ENCODE measurements around the gene SLC2A1.

SLC2A1 gene

DNA sequence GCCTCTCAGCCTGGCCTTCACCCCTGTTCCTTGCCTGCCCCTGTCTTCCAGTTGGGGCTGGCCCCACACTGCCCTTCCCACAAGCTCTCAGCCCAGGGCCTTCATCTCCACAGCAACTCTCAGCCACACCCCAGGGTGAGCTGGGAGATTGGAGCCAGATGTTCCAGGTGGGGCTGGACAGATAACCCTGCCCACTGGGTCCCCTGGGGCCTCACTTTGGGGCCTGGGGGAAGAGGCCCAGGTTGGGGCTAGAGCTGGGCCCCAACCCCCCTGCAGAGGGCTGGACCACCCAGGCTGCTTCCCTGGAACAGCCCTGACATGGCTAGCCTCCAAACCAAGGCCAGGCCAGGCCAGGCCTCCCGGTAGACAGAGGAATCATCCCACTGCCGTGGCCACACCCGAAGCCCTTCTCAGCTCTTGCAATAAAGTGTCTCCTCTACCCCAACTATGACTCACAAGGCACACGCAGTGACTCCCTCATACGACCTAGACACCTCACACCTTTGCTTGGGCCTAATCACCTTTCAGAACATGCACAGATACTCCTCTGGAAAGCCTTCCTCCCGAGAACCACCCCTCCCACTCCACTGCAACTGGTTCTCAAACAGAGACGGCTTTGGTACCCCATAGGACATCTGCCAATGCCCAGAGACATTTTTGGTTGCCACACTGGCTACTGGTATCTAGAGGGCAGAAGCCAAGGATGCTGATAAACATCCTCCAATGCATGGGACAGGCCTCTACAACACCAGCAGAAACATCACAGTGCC, 22.2 kb downstream of the SLC2A1 start:
- peaks cover 88% of the 10 kb centered on the region for H3K4me1 ChIP-seq (ENCODE audit: insufficient read depth, poor library complexity, severe bottlenecking)
- peak overlapping the region; percentile 99 for H3K27ac ChIP-seq (ENCODE audit: poor library complexity, severe bottlenecking)
- ATAC-seq (ENCODE audit: low read depth), result peak; percentile 64
- no peaks in the 10 kb centered on the region for H3K27me3 ChIP-seq (ENCODE audit: insufficient read depth, poor library complexity, severe bottlenecking)
- TF ChIP-seq, protein P1, sequence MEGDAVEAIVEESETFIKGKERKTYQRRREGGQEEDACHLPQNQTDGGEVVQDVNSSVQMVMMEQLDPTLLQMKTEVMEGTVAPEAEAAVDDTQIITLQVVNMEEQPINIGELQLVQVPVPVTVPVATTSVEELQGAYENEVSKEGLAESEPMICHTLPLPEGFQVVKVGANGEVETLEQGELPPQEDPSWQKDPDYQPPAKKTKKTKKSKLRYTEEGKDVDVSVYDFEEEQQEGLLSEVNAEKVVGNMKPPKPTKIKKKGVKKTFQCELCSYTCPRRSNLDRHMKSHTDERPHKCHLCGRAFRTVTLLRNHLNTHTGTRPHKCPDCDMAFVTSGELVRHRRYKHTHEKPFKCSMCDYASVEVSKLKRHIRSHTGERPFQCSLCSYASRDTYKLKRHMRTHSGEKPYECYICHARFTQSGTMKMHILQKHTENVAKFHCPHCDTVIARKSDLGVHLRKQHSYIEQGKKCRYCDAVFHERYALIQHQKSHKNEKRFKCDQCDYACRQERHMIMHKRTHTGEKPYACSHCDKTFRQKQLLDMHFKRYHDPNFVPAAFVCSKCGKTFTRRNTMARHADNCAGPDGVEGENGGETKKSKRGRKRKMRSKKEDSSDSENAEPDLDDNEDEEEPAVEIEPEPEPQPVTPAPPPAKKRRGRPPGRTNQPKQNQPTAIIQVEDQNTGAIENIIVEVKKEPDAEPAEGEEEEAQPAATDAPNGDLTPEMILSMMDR (IDR thresholded peaks at IDR 0.05; ENCODE audit: poor library complexity, severe bottlenecking), result no peak
- H3K36me3 ChIP-seq (ENCODE audit: low read depth), result peaks cover 88% of the 10 kb centered on the region
- H3K9me3 ChIP-seq (ENCODE audit: severe bottlenecking), result no peaks in the 10 kb centered on the region
- DNase-seq (ENCODE audit: low spot score), result peak; percentile 91
- no peak overlapping the region for H3K4me3 ChIP-seq (ENCODE audit: severe bottlenecking)

DNA sequence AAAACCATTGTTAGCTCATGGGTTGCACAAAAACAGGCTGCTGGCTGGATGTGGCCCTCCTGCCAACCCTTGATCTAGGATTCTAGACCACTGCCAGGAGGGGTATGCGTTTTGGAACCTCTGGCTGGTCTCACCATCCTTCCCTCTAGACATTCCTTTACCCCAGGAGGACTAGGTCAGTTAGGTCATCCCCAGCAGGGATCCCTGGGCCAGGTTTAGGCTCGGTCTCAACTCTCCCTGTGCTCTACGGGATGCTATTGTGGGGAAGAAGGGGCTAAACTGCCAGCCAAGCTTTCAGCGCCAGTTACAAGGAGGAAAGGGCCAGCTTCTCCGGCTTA, 22.7 kb downstream of the SLC2A1 start:
- Histone ChIP-seq H3K36me3 (ENCODE audit: low read depth) (peaks cover 88% of the 10 kb centered on the region), H3K27me3 (ENCODE audit: insufficient read depth, poor library complexity, severe bottlenecking) (no peaks in the 10 kb centered on the region), H3K9me3 (ENCODE audit: severe bottlenecking) (no peaks in the 10 kb centered on the region), H3K4me1 (ENCODE audit: insufficient read depth, poor library complexity, severe bottlenecking) (peaks cover 83% of the 10 kb centered on the region), H3K27ac (ENCODE audit: poor library complexity, severe bottlenecking) (peak overlapping the region; percentile 99), H3K4me3 (ENCODE audit: severe bottlenecking) (no peak overlapping the region)
- no peak for DNase-seq (ENCODE audit: low spot score)
- TF ChIP-seq, protein P1 (IDR thresholded peaks at IDR 0.05; ENCODE audit: poor library complexity, severe bottlenecking), result no peak
- no peak for ATAC-seq (ENCODE audit: low read depth)

DNA sequence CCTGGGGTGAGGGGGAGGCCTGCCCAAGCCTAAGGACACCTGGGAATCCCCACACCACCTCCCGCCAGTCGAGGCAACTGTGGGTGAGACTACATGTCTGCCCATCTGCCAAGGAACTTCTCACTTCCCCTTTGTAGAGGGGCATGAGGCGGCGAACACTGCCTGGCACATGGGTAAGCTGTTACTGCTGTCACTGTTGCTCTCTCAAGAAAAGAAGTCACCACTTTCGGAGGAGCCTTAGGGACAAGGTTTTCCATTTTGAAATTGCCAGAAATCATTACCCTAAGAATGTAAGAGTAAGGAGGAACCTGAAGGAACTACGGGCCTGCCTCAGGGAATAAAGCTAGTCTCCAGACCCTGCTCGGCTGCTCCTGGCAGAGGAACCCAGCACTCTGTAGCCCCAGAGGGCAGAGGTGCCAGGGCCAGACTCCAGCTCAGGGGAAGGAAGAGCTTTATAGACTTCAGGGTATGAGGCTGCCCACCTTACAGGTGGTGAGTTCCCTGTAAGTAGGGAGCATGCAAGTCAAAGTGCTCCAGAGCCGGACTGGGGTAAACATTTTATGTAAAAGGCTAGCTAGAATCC, 23.3 kb downstream of the SLC2A1 start:
- TF ChIP-seq, protein P1 (IDR thresholded peaks at IDR 0.05; ENCODE audit: poor library complexity, severe bottlenecking), result no peak
- DNase-seq (ENCODE audit: low spot score) (peak; percentile 19), ATAC-seq (ENCODE audit: low read depth) (no peak)
- H3K27ac ChIP-seq (ENCODE audit: poor library complexity, severe bottlenecking), result peak overlapping the region; percentile 99
- H3K9me3 ChIP-seq (ENCODE audit: severe bottlenecking), result no peaks in the 10 kb centered on the region
- no peaks in the 10 kb centered on the region for H3K27me3 ChIP-seq (ENCODE audit: insufficient read depth, poor library complexity, severe bottlenecking)
- peaks cover 88% of the 10 kb centered on the region for H3K36me3 ChIP-seq (ENCODE audit: low read depth)
- peaks cover 78% of the 10 kb centered on the region for H3K4me1 ChIP-seq (ENCODE audit: insufficient read depth, poor library complexity, severe bottlenecking)
- no peak overlapping the region for H3K4me3 ChIP-seq (ENCODE audit: severe bottlenecking)

DNA sequence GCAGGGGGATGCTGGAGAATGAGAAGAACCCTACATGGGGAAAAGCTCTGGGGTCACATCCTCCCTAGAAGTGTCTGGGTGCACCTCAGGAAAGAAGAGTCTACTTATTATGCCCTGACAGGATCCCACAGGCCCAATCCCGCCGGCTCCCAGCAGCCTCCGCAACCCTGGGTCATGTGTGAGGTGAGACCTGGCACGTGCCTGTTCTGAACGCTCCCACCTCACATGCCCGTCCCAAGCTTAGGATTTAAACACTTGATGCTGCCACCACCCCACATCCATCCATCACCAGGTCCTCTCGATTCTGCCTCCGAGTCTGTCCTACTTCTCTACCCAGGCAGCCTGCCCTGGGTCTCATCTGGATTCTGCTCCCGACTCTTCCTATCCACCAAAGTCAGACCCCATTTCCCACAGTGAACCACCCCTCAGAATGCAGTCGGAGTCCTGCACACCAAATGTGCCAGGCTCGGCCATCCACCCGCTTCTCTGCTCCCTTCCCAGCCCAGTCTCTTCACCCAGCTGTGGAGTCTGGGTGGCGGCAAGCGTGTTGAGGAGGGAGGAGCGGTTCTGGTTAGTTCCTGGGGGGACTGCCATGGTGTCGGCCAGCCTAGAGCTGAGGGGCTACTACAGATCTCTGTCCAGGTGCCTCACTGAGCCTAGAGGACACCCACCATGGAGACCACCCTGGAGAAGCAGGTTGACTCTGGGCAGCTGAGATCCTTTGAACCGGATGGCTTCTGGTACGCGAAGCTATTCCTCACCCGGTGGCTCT, 23.9 kb downstream of the SLC2A1 start:
- no peaks in the 10 kb centered on the region for H3K27me3 ChIP-seq (ENCODE audit: insufficient read depth, poor library complexity, severe bottlenecking)
- H3K27ac ChIP-seq (ENCODE audit: poor library complexity, severe bottlenecking), result peak overlapping the region; percentile 99
- TF ChIP-seq, protein P1 (IDR thresholded peaks at IDR 0.05; ENCODE audit: poor library complexity, severe bottlenecking), result no peak
- DNase-seq (ENCODE audit: low spot score), result peak; percentile 39
- H3K4me3 ChIP-seq (ENCODE audit: severe bottlenecking), result no peak overlapping the region
- H3K4me1 ChIP-seq (ENCODE audit: insufficient read depth, poor library complexity, severe bottlenecking), result peaks cover 73% of the 10 kb centered on the region
- ATAC-seq (ENCODE audit: low read depth), result no peak
- no peaks in the 10 kb centered on the region for H3K9me3 ChIP-seq (ENCODE audit: severe bottlenecking)
- H3K36me3 ChIP-seq (ENCODE audit: low read depth), result peaks cover 89% of the 10 kb centered on the region

Measured in RWPE2 (cell line).